HEK293 (cell line): Measurements from ENCODE around the gene ITGB5.
A peak's percentile ranks its signal among the peaks of the same experiment; 100 is the strongest.

Source experiments
- CTCF ChIA-PET: fragments of 350-600 bp; formaldehyde crosslinking; extraction: SDS; loops from one replicate; lab custom pipeline; 2021; ENCODE audit warnings: antibody characterized with exemption; lab: Yijun Ruan, JAX
- POLR2A ChIA-PET: fragments of 300-600 bp; formaldehyde crosslinking; extraction: SDS; loops from one replicate; lab custom pipeline; 2020; ENCODE audit warnings: antibody characterized with exemption, inconsistent platforms; lab: Yijun Ruan, JAX
- H3K27ac ChIP-seq: fragments of 200-500 bp; sonication (Bioruptor generic); 2 replicates; pipeline ENCODE4 v1.5.1; 2014; ENCODE audit warnings: low read depth, low read length, control low read depth, inconsistent platforms; ENCODE audit errors: extremely low read depth
- H3K36me3 ChIP-seq, 2 experiments: fragments of 200-500 bp in 1 of 2; sonication (Bioruptor generic) in 1 of 2; 1 replicate in 1 of 2; 2 replicates in 1 of 2; pipeline ENCODE4 v1.5.1; 2014 to 2017; ENCODE audit warnings: inconsistent platforms in 2 of 2, low read length in 2 of 2; ENCODE audit not compliant: control insufficient read depth in 2 of 2, insufficient read depth in 1 of 2
- H3K4me1 ChIP-seq: fragments of 200-500 bp; sonication (Bioruptor generic); 2 replicates; pipeline ENCODE4 v1.5.1; 2014; ENCODE audit warnings: mild to moderate bottlenecking, low read length, inconsistent platforms; ENCODE audit not compliant: control insufficient read depth, insufficient read depth
- H3K4me3 ChIP-seq: 2 replicates; pipeline ENCODE4 v1.5.1; 2011; ENCODE audit warnings: low read depth, mild to moderate bottlenecking, control low read depth, low read length, moderate library complexity
- H3K9me3 ChIP-seq: fragments of 200-500 bp; sonication (Bioruptor generic); 2 replicates; pipeline ENCODE4 v1.5.1; 2014; ENCODE audit warnings: low read depth, low read length, inconsistent platforms; ENCODE audit not compliant: control insufficient read depth, insufficient read depth
- GLI4 ChIP-seq: fragments of 450-650 bp; formaldehyde crosslinking; IDR thresholded peaks from 2 replicates; pipeline ENCODE4 v1.5.1; 2016; ENCODE audit warnings: missing biosample characterization, missing genetic modification characterization
- GLIS1 ChIP-seq: fragments of 450-650 bp; formaldehyde crosslinking; IDR thresholded peaks from 2 replicates; pipeline ENCODE4 v1.5.1; 2016; ENCODE audit warnings: missing biosample characterization, missing genetic modification characterization
- KLF1 ChIP-seq: fragments of 450-650 bp; formaldehyde crosslinking; IDR thresholded peaks from 2 replicates; pipeline ENCODE4 v1.5.1; 2016; ENCODE audit warnings: missing biosample characterization, missing genetic modification characterization
- MZF1 ChIP-seq: fragments of 450-650 bp; formaldehyde crosslinking; IDR thresholded peaks from 2 replicates; pipeline ENCODE4 v1.5.1; 2017; ENCODE audit warnings: missing biosample characterization, missing genetic modification characterization, borderline replicate concordance
- PRDM2 ChIP-seq: fragments of 450-650 bp; formaldehyde crosslinking; IDR thresholded peaks from 2 replicates; pipeline ENCODE4 v1.5.1; 2016; ENCODE audit warnings: missing biosample characterization, missing genetic modification characterization, borderline replicate concordance
- TRIM28 ChIP-seq: IDR thresholded peaks from 2 replicates; pipeline ENCODE4 v1.6.1; 2011; ENCODE audit warnings: low read length, control low read depth, borderline replicate concordance
- ZBTB20 ChIP-seq: fragments of 450-650 bp; formaldehyde crosslinking; IDR thresholded peaks from 2 replicates; pipeline ENCODE4 v1.5.1; 2016; ENCODE audit warnings: missing biosample characterization, missing genetic modification characterization
- ZFHX2 ChIP-seq: fragments of 450-650 bp; formaldehyde crosslinking; conservative IDR thresholded peaks from 2 replicates; pipeline ENCODE4 v1.5.1; 2016; ENCODE audit warnings: missing biosample characterization, missing genetic modification characterization
- ZNF121 ChIP-seq: fragments of 450-650 bp; formaldehyde crosslinking; IDR thresholded peaks from 2 replicates; pipeline ENCODE4 v1.5.1; 2016; ENCODE audit warnings: missing biosample characterization, missing genetic modification characterization
- ZNF2 ChIP-seq: fragments of 450-650 bp; formaldehyde crosslinking; IDR thresholded peaks from 2 replicates; pipeline ENCODE4 v1.5.1; 2016; ENCODE audit warnings: missing biosample characterization, missing genetic modification characterization
- ZNF416 ChIP-seq: fragments of 450-650 bp; formaldehyde crosslinking; IDR thresholded peaks from 2 replicates; pipeline ENCODE4 v1.5.1; 2016; ENCODE audit warnings: missing biosample characterization, missing genetic modification characterization
- ZNF473 ChIP-seq: fragments of 450-650 bp; formaldehyde crosslinking; IDR thresholded peaks from 2 replicates; pipeline ENCODE4 v1.5.1; 2017; ENCODE audit warnings: missing biosample characterization, missing genetic modification characterization
- ZNF514 ChIP-seq: fragments of 450-650 bp; formaldehyde crosslinking; IDR thresholded peaks from 2 replicates; pipeline ENCODE4 v1.5.1; 2016; ENCODE audit warnings: missing biosample characterization, missing genetic modification characterization
- ZNF645 ChIP-seq: fragments of 450-650 bp; formaldehyde crosslinking; IDR thresholded peaks from 2 replicates; pipeline ENCODE4; 2016; ENCODE audit warnings: missing biosample characterization, missing genetic modification characterization
- ZNF692 ChIP-seq: fragments of 450-650 bp; formaldehyde crosslinking; IDR thresholded peaks from 2 replicates; pipeline ENCODE4 v1.5.1; 2016; ENCODE audit warnings: missing biosample characterization, missing genetic modification characterization
- ZNF701 ChIP-seq: fragments of 450-650 bp; formaldehyde crosslinking; IDR thresholded peaks from 2 replicates; pipeline ENCODE4 v1.5.1; 2016; ENCODE audit warnings: missing biosample characterization, missing genetic modification characterization
- ZNF707 ChIP-seq: fragments of 450-650 bp; formaldehyde crosslinking; IDR thresholded peaks from 2 replicates; pipeline ENCODE4 v1.5.1; 2016; ENCODE audit warnings: missing biosample characterization, missing genetic modification characterization
- ZNF837 ChIP-seq: fragments of 450-650 bp; formaldehyde crosslinking; IDR thresholded peaks from 2 replicates; pipeline ENCODE4 v1.5.1; 2016; ENCODE audit warnings: missing biosample characterization, missing genetic modification characterization
- ZSCAN30 ChIP-seq: fragments of 450-650 bp; IDR thresholded peaks from 2 replicates; pipeline ENCODE4 v1.5.1; 2018; ENCODE audit warnings: missing biosample characterization, mild to moderate bottlenecking, missing genetic modification characterization, moderate library complexity
- TF ChIP-seq, protein P1 (sequence below): fragments of 450-650 bp; formaldehyde crosslinking; IDR thresholded peaks from 2 replicates; pipeline ENCODE4 v1.5.1; 2016; ENCODE audit warnings: missing biosample characterization, missing genetic modification characterization
- TF ChIP-seq, protein P2 (sequence below): fragments of 450-650 bp; formaldehyde crosslinking; IDR thresholded peaks from 2 replicates; pipeline ENCODE4 v1.5.1; 2017; ENCODE audit warnings: missing biosample characterization, missing genetic modification characterization

The ITGB5 gene

GRCh38 chr3:124812291-124813265 lies 74.6 kb downstream of the ITGB5 start (continued):
- TF ChIP-seq, protein P1, sequence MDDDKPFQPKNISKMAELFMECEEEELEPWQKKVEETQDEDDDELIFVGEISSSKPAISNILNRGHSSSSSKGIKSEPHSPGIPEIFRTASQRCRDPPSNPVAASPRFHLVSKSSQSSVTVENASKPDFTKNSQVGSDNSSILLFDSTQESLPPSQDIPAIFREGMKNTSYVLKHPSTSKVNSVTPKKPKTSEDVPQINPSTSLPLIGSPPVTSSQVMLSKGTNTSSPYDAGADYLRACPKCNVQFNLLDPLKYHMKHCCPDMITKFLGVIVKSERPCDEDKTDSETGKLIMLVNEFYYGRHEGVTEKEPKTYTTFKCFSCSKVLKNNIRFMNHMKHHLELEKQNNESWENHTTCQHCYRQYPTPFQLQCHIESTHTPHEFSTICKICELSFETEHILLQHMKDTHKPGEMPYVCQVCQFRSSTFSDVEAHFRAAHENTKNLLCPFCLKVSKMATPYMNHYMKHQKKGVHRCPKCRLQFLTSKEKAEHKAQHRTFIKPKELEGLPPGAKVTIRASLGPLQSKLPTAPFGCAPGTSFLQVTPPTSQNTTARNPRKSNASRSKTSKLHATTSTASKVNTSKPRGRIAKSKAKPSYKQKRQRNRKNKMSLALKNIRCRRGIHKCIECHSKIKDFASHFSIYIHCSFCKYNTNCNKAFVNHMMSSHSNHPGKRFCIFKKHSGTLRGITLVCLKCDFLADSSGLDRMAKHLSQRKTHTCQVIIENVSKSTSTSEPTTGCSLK (tag by site-specific recombination): no peak
- no peak for TF ChIP-seq ZNF645 (tag by site-specific recombination)
- TF ChIP-seq ZNF473: no peak
- no peak for TF ChIP-seq ZNF121
- TF ChIP-seq GLI4 (tag by site-specific recombination): no peak
- TF ChIP-seq ZFHX2 (tag by site-specific recombination): peak; percentile 68; the same call in 1 of the 2 replicates
- no peak for TF ChIP-seq ZNF837 (tag by site-specific recombination)
- TF ChIP-seq, protein P2, sequence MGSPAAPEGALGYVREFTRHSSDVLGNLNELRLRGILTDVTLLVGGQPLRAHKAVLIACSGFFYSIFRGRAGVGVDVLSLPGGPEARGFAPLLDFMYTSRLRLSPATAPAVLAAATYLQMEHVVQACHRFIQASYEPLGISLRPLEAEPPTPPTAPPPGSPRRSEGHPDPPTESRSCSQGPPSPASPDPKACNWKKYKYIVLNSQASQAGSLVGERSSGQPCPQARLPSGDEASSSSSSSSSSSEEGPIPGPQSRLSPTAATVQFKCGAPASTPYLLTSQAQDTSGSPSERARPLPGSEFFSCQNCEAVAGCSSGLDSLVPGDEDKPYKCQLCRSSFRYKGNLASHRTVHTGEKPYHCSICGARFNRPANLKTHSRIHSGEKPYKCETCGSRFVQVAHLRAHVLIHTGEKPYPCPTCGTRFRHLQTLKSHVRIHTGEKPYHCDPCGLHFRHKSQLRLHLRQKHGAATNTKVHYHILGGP (tag by site-specific recombination): no peak
- TF ChIP-seq ZNF514: no peak
- TF ChIP-seq ZNF701 (tag by site-specific recombination): no peak
- peak; percentile 90 for TF ChIP-seq GLIS1

- ChIA-PET POLR2A (no interaction called here), CTCF (no interaction called here)
- H3K27ac ChIP-seq: no peak overlapping the region
- peaks cover 0 to 18% of the 10 kb centered on the region in 2 experiments; a peak in 1 of 3 replicates for H3K36me3 ChIP-seq
- H3K4me3 ChIP-seq: no peak overlapping the region
- no peaks in the 10 kb centered on the region for H3K9me3 ChIP-seq
- H3K4me1 ChIP-seq: no peaks in the 10 kb centered on the region
- TF ChIP-seq ZNF416 (tag by site-specific recombination): no peak
- TF ChIP-seq, protein P1 (tag by site-specific recombination): no peak
- TF ChIP-seq ZBTB20: no peak
- no peak for TF ChIP-seq TRIM28
- no peak for TF ChIP-seq ZSCAN30 (tag by site-specific recombination)
- TF ChIP-seq ZNF692 (tag by site-specific recombination): no peak
- TF ChIP-seq PRDM2: no peak
- no peak for TF ChIP-seq KLF1
- TF ChIP-seq MZF1 (tag by site-specific recombination): no peak
- no peak for TF ChIP-seq ZNF2
- no peak for TF ChIP-seq ZNF707 (tag by site-specific recombination)
Observed at GRCh38 chr3:124811436-124811835, 75.7 kb downstream of the ITGB5 start.
